Stimulated activated CD4-positive, alpha-beta T cell treated with anti-CD3 and anti-CD28 coated beads, Interleukin-2, amount 100 ng/mL, for 24 hours (primary cell): ENCODE data around the gene DDA1.

ENCODE experiments used
- DNase-seq, 2 donors: peaks; one replicate each; pipeline ENCODE4 v3.0.0-alpha.2; 2020

The DDA1 gene

GRCh38 chr19:17312189-17313113 lies 3.1 kb downstream of the DDA1 start:
- no peak for DNase-seq

- no peak for DNase-seq
These were observed 4.7 kb downstream of the DDA1 start for GRCh38 chr19:17314007-17314593.

GRCh38 chr19:17318966-17319365 lies 9.6 kb downstream of the DDA1 start:
- no peak for DNase-seq

- DNase-seq: no peak
These were observed 10.3 kb downstream of the DDA1 start for GRCh38 chr19:17319473-17320238.

GRCh38 chr19:17320435-17320834 lies 11.1 kb downstream of the DDA1 start:
- DNase-seq: no peak

GRCh38 chr19:17321655-17322489 lies 12.5 kb downstream of the DDA1 start:
- no peak for DNase-seq

GRCh38 chr19:17322854-17323253 lies 13.5 kb downstream of the DDA1 start:
- no peak for DNase-seq

- no peak for DNase-seq
These were observed 14.1 kb downstream of the DDA1 start for GRCh38 chr19:17323300-17323963.

GRCh38 chr19:17323964-17324332 lies 14.6 kb downstream of the DDA1 start:
- DNase-seq: no peak

GRCh38 chr19:17324357-17325114 lies 15.2 kb downstream of the DDA1 start:
- DNase-seq: no peak

- DNase-seq: no peak
These were observed 15.8 kb downstream of the DDA1 start for GRCh38 chr19:17325133-17325532.

- DNase-seq: no peak
These were observed 16.7 kb downstream of the DDA1 start for GRCh38 chr19:17325881-17326594.

GRCh38 chr19:17326595-17326966 lies 17.2 kb downstream of the DDA1 start:
- DNase-seq: no peak

- no peak for DNase-seq
These were observed 17.8 kb downstream of the DDA1 start for GRCh38 chr19:17327068-17327653.

- DNase-seq: peak; percentile 59 to 62
These were observed 18.5 kb downstream of the DDA1 start for GRCh38 chr19:17327654-17328516.

GRCh38 chr19:17328517-17329365 lies 19.4 kb downstream of the DDA1 start:
- peak; percentile 32 to 38 for DNase-seq

GRCh38 chr19:17329366-17330261 lies 20.3 kb downstream of the DDA1 start:
- DNase-seq: no peak
